Mammary epithelial cell (primary cell): ENCODE measurements around the gene SUSD2.
"Not testable (repeated sequence)": the region's sequence is repeated elsewhere in the genome, so short reads cannot be mapped to it uniquely, and the experiment has no call there.

Experiments used
- CTCF ChIP-seq, 2 donors: IDR thresholded peaks in 1 of 2; conservative IDR thresholded peaks in 1 of 2; 2 replicates each; pipeline ENCODE4 v1.5.1; 2011 to 2012; ENCODE audit warnings: inconsistent platforms in 2 of 2, low read length in 2 of 2, mild to moderate bottlenecking in 2 of 2, control low read depth in 1 of 2, low read depth in 1 of 2; ENCODE audit not compliant: insufficient read depth in 1 of 2; ENCODE audit errors: extremely low read depth in 1 of 2
- EZH2 ChIP-seq: IDR thresholded peaks from 2 replicates; pipeline ENCODE4 v1.6.1; 2012; ENCODE audit warnings: low read length, inconsistent platforms, borderline replicate concordance

GRCh38 chr22:24136533-24136932 is 44.8 kb upstream of the SUSD2 start:
- TF ChIP-seq EZH2; CTCF (conservative IDR thresholded peaks at IDR 0.05 in 1 of 2, IDR thresholded peaks at IDR 0.05 in 1 of 2; ENCODE audit: extremely low read depth in 1 of 2, insufficient read depth in 1 of 2, low read depth in 1 of 2, low read length in 2 of 2): not testable (repeated sequence)
